ENCODE measurements around the gene IL1RAP.

The IL1RAP gene

DNA sequence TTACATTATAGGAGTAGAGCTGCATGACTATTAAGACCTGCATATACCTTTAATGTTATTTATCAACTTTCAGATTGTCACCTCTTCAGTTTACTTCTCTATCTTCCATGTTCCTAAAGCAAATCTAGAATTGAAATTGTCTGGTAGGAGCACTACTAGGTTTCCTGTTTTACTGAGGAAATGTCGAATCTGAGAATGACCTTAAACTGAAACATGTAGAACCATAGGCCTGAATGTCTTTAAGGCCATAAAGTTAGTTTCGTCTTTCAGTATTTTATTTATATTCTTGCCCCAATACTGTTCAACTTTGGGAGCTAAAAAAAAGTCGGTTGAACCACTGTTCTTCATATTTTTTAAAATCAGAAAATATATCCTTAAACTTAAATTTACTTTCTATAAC is 92.7 kb downstream of the IL1RAP start:
- DNase-seq (ENCODE audit: low read depth in 1 of 2, low spot score in 1 of 2), result no peak

DNA sequence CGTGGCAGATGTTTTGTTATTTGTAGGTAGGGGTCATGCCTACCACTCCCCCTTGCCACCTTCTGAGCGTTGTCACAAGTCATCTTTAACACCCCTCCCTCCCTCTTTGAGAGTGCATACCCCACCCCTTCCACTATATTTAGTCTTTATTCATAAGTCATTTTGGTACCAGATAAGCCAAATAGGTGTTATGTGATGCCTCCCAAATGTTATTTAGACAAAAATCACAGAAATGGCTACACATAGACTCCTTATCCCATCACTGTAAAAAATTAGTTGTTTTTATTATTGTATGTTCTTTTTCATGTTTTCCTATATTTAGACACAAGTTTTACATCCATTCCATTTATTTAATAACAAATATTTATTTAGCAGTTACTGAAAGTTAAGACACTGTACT is 93.1 kb downstream of the IL1RAP start:
- DNase-seq (ENCODE audit: low read depth in 1 of 2, low spot score in 1 of 2), result no peak

- no peak for DNase-seq (ENCODE audit: low read depth in 1 of 2, low spot score in 1 of 2)
These were observed 95.1 kb downstream of the IL1RAP start for GRCh38 chr3:190608850-190609589.

DNA sequence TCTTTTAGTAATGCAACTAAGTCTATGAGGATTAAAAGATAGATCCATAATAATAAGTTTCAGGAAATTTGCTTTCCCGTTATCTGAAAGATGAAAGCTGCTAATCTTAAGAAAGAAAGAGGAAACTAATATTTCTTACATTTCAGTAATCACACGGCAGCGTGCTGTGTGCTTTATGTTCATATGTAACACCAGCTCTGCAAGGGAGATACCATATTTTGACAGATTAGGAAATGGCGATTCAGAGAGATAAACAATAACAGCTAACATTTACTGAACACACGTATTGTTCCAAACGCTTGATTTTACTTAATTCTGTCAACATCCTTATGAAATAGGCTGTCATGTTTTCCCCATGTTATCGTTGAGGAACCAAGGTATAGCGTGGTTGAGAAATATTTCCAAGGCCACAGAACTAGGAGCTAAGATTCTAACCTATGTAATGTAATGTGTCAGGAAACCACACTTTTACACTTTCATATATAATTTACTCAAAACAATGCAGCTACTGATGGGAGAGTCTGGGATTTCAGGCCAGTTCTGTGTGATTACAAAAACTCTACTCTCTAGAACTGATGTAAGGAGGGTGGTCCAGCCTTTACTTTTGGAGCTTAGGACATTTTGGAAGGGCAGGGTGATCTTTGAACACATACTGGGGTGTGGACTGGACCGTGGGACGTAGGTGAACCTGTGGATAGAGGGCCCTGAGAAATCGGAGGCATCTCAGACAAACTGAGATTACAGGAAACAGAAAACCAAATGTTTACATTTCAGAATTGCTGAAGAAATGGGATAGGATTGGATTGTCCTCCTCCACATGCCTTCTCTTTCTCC is 100.6 kb downstream of the IL1RAP start:
- DNase-seq (ENCODE audit: low read depth in 1 of 2, low spot score in 1 of 2), result no peak

- no peak for DNase-seq (ENCODE audit: low read depth in 1 of 2, low spot score in 1 of 2)
These were observed 101.1 kb downstream of the IL1RAP start for GRCh38 chr3:190615060-190615384.

DNA sequence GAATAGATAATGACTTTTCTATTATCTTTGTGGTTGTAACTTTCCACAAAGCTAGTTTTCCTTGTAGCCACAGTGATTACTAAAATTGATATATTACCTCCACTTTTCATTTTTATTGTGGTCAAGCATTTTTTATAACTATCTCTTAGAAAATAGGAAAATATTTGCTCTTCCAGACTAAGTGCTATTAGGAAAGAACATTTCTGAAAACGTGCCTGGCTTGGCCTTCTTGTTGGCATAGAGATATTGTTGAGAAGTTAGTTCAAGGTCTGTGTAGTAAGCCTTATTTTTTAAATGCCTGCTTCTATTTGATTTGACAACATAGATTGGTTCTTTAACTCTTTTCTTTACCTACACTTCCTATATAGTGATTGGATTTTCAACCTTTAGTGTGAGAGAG is 101.7 kb downstream of the IL1RAP start:
- no peak for DNase-seq (ENCODE audit: low read depth in 1 of 2, low spot score in 1 of 2)

DNA sequence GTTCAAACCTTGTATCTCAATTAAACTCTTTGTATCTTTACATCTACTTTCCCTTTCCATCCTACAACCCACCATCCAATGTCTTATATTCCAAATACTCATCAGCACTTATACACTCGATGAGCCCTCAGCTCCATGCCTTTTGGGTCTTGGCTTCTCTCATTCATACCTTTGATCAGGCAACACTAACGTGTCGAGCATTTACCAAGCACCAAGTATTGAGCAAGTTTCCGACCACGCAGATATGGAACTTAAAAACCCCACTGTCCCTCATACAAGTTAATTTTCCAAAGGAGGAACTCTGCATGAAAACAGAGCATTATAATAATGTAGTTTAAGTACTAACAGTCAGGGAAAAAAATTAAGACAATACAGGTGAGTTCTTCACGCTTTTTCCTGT is 102.8 kb downstream of the IL1RAP start:
- DNase-seq (ENCODE audit: low read depth in 1 of 2, low spot score in 1 of 2), result no peak

GRCh38 chr3:190617185-190617584 is 103.3 kb downstream of the IL1RAP start:
- DNase-seq (ENCODE audit: low read depth in 1 of 2, low spot score in 1 of 2), result peak in 1 of 2 donors; percentile 21

DNA sequence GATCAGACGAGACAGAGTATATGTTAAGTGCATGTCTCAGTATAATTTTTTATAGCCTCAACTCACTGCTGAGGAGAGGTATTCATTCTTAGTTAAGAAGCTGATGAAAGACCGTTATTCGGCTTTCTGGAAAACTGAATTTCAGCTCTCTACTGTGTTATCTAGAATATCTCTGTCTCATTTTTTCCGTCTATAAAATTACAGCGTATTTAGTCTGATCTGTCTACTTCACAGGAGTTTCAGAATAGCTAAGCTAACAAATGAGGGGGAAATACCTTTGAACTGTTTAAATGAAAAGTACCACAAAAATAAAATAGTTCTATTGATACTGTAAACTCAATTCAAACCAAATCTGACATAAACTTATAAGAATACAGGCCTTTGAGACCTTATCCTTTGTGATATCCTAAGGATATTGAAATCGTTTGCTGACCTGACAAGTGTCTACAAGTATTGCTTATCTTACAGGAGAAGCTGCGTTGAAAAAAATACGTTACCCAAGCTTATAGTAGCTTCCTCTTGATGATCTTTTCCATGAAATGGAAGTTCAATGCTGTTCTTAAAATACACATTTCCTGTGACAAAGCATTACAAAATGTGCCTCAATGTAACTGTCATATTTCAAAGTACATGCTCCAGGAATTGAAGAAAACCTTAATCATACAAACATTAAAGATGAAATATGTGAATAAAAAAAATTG is 104.6 kb downstream of the IL1RAP start:
- DNase-seq (ENCODE audit: low read depth in 1 of 2, low spot score in 1 of 2), result peak in 1 of 2 donors; percentile 17

DNA sequence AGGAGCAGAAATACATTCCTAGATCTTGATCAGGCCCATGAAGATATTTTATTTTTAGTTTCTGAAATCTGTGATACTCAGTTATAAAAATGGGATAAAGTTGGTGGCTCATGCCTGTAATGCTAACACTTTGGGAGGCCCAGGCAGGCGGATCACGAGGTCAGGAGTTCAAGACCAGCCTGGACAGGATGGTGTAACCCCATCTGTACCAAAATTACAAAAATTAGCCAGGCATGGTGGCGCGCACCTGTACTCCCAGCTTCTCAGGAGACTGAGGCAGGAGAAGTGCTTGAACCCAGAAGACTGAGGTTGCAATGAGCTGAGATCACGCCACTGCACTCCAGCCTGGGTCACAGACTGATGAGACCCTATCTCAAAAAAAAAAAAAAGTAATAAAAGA is 105.5 kb downstream of the IL1RAP start:
- DNase-seq (ENCODE audit: low read depth in 1 of 2, low spot score in 1 of 2), result no peak

- no peak for DNase-seq (ENCODE audit: low read depth in 1 of 2, low spot score in 1 of 2)
These were observed 105.9 kb downstream of the IL1RAP start for GRCh38 chr3:190619761-190620160.

- DNase-seq (ENCODE audit: low read depth in 1 of 2, low spot score in 1 of 2), result no peak
These were observed 107.2 kb downstream of the IL1RAP start for GRCh38 chr3:190620886-190621608.

- DNase-seq (ENCODE audit: low read depth in 1 of 2, low spot score in 1 of 2), result no peak
These were observed 108.0 kb downstream of the IL1RAP start for GRCh38 chr3:190621927-190622326.

DNA sequence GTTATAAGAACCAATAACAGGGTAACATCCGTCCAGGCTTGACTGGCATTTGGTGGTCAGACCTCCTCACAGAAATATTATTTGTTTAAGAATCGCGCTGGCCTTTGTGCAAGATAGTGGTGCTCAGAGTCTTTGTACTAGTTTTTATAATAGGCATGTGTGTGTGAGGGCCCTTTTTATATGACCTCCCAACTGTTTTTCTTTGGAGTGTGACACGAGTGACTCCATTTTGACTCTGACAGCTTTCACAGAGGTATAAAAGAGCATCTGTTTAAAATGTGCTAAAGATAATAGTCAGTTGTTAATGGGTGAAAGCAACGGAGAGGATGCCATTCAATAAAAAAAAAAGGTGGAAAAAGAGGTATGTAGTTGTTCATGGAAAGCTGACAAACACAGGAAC is 110.4 kb downstream of the IL1RAP start:
- DNase-seq (ENCODE audit: low read depth in 1 of 2, low spot score in 1 of 2), result no peak

- no peak for DNase-seq (ENCODE audit: low read depth in 1 of 2, low spot score in 1 of 2)
These were observed 113.2 kb downstream of the IL1RAP start for GRCh38 chr3:190626951-190627620.

GRCh38 chr3:190629088-190629487 is 115.2 kb downstream of the IL1RAP start:
- DNase-seq (ENCODE audit: low read depth in 1 of 2, low spot score in 1 of 2), result no peak

GRCh38 chr3:190631295-190631694 is 117.4 kb downstream of the IL1RAP start:
- DNase-seq (ENCODE audit: low read depth in 1 of 2, low spot score in 1 of 2), result no peak

GRCh38 chr3:190641564-190641963 is 127.7 kb downstream of the IL1RAP start:
- no peak for DNase-seq (ENCODE audit: low read depth in 1 of 2, low spot score in 1 of 2)

- no peak for DNase-seq (ENCODE audit: low read depth in 1 of 2, low spot score in 1 of 2)
These were observed 128.1 kb downstream of the IL1RAP start for GRCh38 chr3:190642016-190642415.

DNA sequence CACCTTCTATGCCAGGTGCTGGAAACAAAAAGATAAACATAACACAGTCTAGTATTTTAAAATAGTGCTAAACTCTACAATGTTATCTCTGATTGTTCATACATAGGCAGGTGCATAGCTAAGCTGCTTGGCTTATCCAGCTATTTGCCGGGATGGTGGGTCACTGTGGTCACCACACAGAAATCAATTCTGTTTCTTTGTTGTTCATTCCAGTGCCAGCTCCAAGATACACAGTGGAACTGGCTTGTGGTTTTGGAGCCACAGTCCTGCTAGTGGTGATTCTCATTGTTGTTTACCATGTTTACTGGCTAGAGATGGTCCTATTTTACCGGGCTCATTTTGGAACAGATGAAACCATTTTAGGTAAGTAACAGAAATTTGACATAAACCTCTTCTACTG is 130.2 kb downstream of the IL1RAP start:
- DNase-seq (ENCODE audit: low read depth in 1 of 2, low spot score in 1 of 2), result no peak

GRCh38 chr3:190644766-190645165 is 130.9 kb downstream of the IL1RAP start:
- no peak for DNase-seq (ENCODE audit: low read depth in 1 of 2, low spot score in 1 of 2)

Measured in activated CD4-positive, alpha-beta T cell treated with anti-CD3 and anti-CD28 coated beads, Interleukin-2, amount 50 U/mL, for 24 hours (primary cell).